ENCODE results near the gene SYNPR.

GRCh38 chr3:63532521-63532920 is 254.4 kb downstream of the SYNPR start:
- TF ChIP-seq CTCF (IDR thresholded peaks at IDR 0.05; ENCODE audit: borderline replicate concordance, extremely low read depth, low read length, poor library complexity, severe bottlenecking) (no peak), EZH2 (IDR thresholded peaks at IDR 0.05; ENCODE audit: borderline replicate concordance, low read depth, low read length, severe bottlenecking) (no peak)
